NCI-H2227 treated with DMSO at 0.1 percent for 48 hours (cell line): ENCODE data around the gene GFRAL.
"Not testable (repeated sequence)": the region's sequence is repeated elsewhere in the genome, so short reads cannot be mapped to it uniquely, and the experiment has no call there.

Experiments used
- DNase-seq: peaks from one replicate; lab custom pipeline; 2025; lab: John Stamatoyannopoulos, UW

Gene GFRAL, protein sequence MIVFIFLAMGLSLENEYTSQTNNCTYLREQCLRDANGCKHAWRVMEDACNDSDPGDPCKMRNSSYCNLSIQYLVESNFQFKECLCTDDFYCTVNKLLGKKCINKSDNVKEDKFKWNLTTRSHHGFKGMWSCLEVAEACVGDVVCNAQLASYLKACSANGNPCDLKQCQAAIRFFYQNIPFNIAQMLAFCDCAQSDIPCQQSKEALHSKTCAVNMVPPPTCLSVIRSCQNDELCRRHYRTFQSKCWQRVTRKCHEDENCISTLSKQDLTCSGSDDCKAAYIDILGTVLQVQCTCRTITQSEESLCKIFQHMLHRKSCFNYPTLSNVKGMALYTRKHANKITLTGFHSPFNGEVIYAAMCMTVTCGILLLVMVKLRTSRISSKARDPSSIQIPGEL

DNA sequence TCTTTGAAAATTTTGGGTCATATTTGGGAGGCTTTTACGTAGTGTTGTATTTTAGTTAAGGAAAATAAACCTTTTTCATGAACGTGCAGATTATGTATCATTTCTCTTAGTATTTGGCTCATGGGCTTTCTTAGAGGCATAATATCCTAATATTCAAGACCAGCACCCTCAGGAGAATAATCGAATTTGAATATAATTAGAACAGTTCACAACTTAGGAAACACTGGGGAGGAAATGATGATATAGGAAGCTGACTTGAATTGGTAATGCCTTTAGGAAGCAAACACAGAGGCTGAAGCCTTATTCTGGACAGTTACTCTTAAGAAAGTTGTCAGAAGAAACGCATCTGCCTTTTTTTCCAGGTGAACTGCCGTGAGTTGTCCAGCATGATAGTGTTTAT is at the start of gene GFRAL:
TSS of gene GFRAL (plus strand) at position 301 of the 400 bp plus-strand sequence. CDS start at position 387, 86 bp downstream.
- no peak for DNase-seq

DNA sequence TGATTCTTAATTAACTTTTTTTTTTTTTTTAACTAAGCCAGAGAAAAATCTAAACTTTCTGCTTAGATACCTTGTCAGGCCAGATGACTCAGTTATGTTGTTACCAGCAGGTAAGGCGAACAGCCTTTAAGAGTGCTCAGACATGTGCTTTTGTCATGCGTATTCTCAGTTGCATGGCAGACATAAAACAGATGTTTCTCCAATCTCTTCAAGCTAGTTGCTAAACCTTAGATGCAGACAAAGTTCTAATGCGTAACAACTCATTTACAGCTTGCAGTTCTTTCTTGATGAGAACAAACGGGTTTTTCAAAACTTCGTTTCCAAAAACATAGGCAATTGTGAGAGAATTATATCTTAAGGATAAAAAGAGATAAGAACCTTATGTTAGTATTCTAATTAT is 49.6 kb upstream of the GFRAL start:
- no peak for DNase-seq

- no peak for DNase-seq
Measured at GRCh38 chr6:55281215-55281614, 46.1 kb upstream of the GFRAL start.

GRCh38 chr6:55282115-55282514 is 45.2 kb upstream of the GFRAL start:
- no peak for DNase-seq

DNA sequence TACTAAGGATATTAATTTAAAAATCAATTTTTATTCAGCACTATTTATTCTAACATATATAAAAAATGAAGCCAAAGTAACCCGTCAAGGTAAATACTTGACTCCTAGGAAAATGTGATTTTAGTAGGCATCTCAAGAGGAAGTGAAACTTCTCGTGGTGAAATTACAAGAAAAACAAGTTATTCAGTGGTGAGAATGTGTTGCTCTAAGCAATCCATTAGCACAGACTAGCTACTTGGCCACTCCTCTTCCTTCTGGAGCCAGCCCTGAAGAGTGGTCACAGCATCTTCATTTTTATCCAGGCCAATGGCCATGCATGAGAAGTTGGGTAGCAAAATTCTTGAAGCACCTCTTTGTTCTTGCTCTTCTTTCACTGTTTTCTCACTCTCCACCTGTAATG is 40.4 kb upstream of the GFRAL start:
- no peak for DNase-seq

DNA sequence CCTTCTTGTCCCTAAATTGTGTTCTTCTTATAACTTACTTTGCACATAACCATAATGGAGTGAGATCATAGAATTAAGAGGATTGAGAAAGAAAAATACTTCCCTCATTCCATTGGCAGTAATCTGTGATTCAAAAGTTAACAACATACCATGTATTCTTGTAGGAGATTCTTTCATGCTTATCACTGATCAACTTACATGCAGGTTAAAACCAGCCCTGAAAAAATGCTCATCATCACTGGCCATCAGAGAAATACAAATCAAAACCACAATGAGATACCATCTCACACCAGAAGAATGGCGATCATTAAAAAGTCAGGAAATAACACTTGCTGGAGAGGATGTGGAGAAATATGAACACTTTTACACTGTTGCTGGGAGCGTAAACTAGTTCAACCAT is 36.5 kb upstream of the GFRAL start:
- DNase-seq = no peak

- DNase-seq = no peak
Measured at GRCh38 chr6:55293116-55293515, 34.2 kb upstream of the GFRAL start.

DNA sequence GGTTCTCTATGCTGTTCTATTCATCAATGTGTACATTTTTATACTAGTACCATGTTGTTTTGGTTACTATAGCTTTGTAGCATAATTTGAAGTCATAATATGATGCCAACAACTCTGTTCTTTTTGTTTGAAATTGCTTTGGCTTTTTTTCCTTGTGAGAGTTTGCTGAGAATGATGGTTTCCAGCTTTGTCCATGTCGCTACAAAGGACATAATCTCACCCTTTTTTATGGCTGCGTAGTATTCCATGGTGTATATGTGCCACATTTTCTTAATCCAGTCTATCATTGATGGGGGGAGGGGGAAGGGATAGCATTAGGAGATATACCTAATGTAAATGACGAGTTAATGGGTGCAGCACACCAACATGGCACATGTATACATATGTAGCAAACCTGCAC is 30.1 kb upstream of the GFRAL start:
- DNase-seq = not testable (repeated sequence)

GRCh38 chr6:55299286-55299985 is 27.8 kb upstream of the GFRAL start:
- DNase-seq = no peak

- no peak for DNase-seq
Measured at GRCh38 chr6:55304747-55305146, 22.5 kb upstream of the GFRAL start.

- no peak for DNase-seq
Measured at GRCh38 chr6:55319961-55320695, 7.1 kb upstream of the GFRAL start.

- no peak for DNase-seq
Measured at GRCh38 chr6:55320696-55321086, 6.6 kb upstream of the GFRAL start.

- DNase-seq = no peak
Measured at GRCh38 chr6:55377150-55377549, 49.9 kb downstream of the GFRAL start.

DNA sequence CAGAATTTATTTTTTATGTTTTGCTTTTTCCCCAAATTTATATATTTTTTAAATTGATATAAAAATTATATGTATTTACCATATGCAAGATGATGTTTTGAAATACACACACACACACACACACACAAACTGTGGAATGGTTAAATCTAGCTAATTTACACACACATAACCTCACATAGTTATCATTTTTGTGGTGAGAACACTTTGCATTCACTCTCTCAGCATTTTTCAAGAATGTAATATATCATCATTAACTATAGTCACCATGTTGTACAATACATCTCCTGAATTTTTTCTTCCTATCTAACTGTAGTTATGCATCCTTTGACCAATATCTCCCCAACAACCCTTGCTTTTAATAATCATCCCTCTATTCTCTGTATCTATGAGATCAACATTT is 52.2 kb downstream of the GFRAL start:
- DNase-seq = no peak

DNA sequence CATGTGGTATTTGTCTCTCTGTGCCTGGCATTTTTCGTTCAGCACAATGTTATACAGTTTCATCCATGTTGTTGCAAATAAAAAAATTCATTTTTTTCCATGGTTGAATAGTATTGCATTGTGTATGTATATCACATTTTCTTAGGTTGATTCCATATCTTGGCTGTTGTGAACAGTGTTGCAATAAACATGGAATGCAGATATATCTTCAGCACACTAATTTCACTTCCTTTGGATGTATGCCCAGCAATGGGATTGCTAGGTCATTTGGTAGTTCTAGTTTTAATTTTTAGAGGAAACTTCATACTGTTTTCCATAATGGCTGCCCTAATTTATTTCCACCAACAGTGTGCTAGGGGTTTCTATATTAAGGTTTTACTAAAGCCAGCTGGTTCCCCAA is 52.6 kb downstream of the GFRAL start:
- no peak for DNase-seq

DNA sequence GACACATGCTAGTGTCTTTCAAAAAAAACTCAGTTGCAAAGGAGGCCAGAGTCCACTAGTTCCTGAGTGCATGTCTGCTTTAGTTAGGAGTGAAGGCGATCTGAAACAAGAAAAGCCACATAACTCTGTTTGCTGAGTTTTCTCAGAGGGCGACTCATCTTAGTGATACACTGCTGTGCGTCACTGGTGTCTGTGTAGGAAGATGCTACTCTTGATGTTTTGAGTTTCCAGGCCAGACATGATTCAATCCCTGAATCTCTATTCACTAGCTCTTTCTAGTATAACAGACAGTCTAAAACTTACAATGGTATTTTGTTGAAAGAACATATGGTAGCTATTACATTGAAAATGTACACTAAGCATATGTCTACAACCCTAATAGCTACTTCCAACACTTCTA is 60.9 kb downstream of the GFRAL start:
- no peak for DNase-seq

GRCh38 chr6:55395871-55396270 is 68.6 kb downstream of the GFRAL start:
- no peak for DNase-seq

DNA sequence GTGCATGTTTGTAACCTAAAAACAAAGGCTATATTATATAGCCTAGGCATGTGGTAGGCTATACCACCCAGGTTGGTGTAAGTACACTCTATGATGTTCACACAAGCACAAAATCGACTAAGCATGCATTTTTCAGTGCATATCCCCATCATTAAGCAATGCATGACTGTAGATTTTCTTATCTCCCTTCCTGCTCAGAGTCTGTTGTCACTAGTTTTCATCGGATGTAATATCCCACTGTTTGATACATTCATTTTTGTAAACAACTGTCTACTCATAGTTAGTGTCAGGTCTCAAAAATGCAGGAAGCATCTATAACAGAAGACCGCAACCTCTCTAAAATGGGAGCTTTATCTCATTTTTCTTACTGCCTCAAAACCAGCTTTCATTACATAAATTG is 70.7 kb downstream of the GFRAL start:
- no peak for DNase-seq

GRCh38 chr6:55399351-55399750 is 72.1 kb downstream of the GFRAL start:
- DNase-seq = no peak

DNA sequence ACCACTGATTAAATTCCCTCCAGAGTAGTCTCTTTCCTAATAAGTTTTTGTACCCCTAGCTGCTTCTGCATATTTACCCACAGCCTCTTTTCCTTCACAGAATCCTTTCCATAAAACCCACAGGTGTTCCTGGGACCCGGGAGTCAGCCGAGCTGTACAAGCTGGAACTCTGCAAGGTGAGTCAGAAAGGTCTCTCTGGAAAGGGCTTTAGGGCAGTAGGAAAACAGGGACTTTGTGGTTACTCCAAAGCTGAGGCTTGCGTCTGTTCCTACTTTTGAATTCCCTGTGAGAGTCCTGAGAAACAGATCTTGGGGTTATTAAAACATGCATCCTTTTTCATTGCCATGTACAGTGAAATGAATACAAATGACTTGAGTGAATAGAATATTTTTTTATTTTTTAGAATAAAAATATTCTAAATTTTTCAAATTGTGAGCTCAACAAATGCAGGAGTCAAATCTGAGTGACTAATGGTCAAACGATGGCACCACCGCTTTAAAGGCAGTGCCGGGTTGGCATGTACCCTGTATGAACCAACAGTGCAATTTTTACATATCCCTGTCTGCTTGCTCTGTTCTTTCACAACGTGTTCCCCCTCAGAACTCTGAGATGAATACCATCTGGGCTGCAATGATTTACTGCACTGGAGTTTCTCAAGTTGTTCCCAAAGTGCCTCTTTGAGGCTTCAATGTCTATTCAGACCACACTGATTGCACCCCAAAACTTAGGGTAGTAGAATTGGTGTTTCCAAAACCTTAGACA is 78.4 kb downstream of the GFRAL start:
- no peak for DNase-seq

- no peak for DNase-seq
Measured at GRCh38 chr6:55410674-55411073, 83.4 kb downstream of the GFRAL start.

GRCh38 chr6:55423933-55424332 is 96.7 kb downstream of the GFRAL start:
- no peak for DNase-seq
